ENCODE data around the gene SLC23A2.

DNA sequence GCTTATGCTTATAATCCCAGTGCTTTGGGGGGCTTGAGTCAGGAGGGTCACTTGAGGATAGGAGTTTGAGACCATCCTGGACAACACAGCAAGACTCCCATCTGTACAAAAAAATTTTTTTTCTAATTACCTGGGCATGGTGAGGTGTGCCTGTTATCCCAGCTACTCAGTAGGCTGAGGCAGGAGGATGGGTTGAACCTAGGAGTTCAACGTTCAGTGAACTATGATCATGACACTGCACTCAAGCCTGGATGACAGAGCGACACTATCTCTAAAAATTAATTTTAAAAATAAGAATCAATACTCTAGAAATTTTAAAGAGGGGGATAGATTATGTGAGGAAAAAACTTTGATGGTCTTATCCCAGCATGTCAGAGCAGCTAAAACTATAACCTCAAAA lies 44.1 kb downstream of the SLC23A2 start:
- TF ChIP-seq, protein P1, sequence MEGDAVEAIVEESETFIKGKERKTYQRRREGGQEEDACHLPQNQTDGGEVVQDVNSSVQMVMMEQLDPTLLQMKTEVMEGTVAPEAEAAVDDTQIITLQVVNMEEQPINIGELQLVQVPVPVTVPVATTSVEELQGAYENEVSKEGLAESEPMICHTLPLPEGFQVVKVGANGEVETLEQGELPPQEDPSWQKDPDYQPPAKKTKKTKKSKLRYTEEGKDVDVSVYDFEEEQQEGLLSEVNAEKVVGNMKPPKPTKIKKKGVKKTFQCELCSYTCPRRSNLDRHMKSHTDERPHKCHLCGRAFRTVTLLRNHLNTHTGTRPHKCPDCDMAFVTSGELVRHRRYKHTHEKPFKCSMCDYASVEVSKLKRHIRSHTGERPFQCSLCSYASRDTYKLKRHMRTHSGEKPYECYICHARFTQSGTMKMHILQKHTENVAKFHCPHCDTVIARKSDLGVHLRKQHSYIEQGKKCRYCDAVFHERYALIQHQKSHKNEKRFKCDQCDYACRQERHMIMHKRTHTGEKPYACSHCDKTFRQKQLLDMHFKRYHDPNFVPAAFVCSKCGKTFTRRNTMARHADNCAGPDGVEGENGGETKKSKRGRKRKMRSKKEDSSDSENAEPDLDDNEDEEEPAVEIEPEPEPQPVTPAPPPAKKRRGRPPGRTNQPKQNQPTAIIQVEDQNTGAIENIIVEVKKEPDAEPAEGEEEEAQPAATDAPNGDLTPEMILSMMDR (IDR thresholded peaks at IDR 0.05): no peak
- TF ChIP-seq POLR2A (IDR thresholded peaks at IDR 0.05): no peak
